Measurements from ENCODE around the gene GOLGA3. TPM values are rescaled to one million over a fixed set of nuclear protein-coding genes. Genes with fewer than 3 reads are reported as not detected.
"Not testable (repeated sequence)": the region's sequence is repeated elsewhere in the genome, so short reads cannot be mapped to it uniquely, and the experiment has no call there.

The GOLGA3 gene
- total and polyA plus RNA-seq, 2 donors from 2014 or later = 7.7 to 53.0 TPM

- no peak overlapping the region for H3K27ac ChIP-seq (ENCODE audit: low read depth in 2 of 2, low read length in 2 of 2)
- intact Hi-C loops (cut with DNase I) = no loop called here
- no peak overlapping the region for H3K9ac ChIP-seq (ENCODE audit: low read length in 3 of 3)
- FAIRE-seq (no peak), DNase-seq (no peak)
- TF ChIP-seq CTCF (IDR thresholded peaks at IDR 0.05; ENCODE audit: borderline replicate concordance, extremely low read depth, insufficient read depth) = no peak
- no peaks in the 10 kb centered on the region for H3K27me3 ChIP-seq (ENCODE audit: control insufficient read depth, insufficient read depth, low read length)
- no peak overlapping the region for H3K4me3 ChIP-seq (ENCODE audit: low read length in 3 of 3)
- H3K9me3 ChIP-seq (ENCODE audit: control insufficient read depth in 2 of 3, insufficient read depth in 1 of 3, low read length in 3 of 3) = no peaks in the 10 kb centered on the region
- peaks cover 6 to 26% (median 22%) of the 10 kb centered on the region in 3 donors for H3K36me3 ChIP-seq (ENCODE audit: control insufficient read depth in 2 of 3, insufficient read depth in 3 of 3, low read length in 3 of 3)
- H3K4me1 ChIP-seq (ENCODE audit: control insufficient read depth in 2 of 3, insufficient read depth in 2 of 3, low read depth in 1 of 3, low read length in 3 of 3) = no peaks in the 10 kb centered on the region
Measured at GRCh38 chr12:132866251-132866828, 37.7 kb upstream of the GOLGA3 start.

GRCh38 chr12:132861558-132861957 is 32.9 kb upstream of the GOLGA3 start:
- Histone ChIP-seq H3K4me1 (ENCODE audit: control insufficient read depth in 2 of 3, insufficient read depth in 2 of 3, low read depth in 1 of 3, low read length in 3 of 3) (no peaks in the 10 kb centered on the region), H3K27me3 (ENCODE audit: control insufficient read depth, insufficient read depth, low read length) (no peaks in the 10 kb centered on the region), H3K9ac (ENCODE audit: low read length in 3 of 3) (no peak overlapping the region), H3K27ac (ENCODE audit: low read depth in 2 of 2, low read length in 2 of 2) (no peak overlapping the region), H3K4me3 (ENCODE audit: low read length in 3 of 3) (no peak overlapping the region), H3K36me3 (ENCODE audit: control insufficient read depth in 2 of 3, insufficient read depth in 3 of 3, low read length in 3 of 3) (peaks cover 4 to 36% (median 25%) of the 10 kb centered on the region in 3 donors), H3K9me3 (ENCODE audit: control insufficient read depth in 2 of 3, insufficient read depth in 1 of 3, low read length in 3 of 3) (no peaks in the 10 kb centered on the region)
- no peak for FAIRE-seq
- intact Hi-C loops (cut with DNase I) = no loop called here
- DNase-seq = no peak
- no peak for TF ChIP-seq CTCF (IDR thresholded peaks at IDR 0.05; ENCODE audit: borderline replicate concordance, extremely low read depth, insufficient read depth)

- Histone ChIP-seq H3K4me3 (ENCODE audit: low read length in 3 of 3) (no peak overlapping the region), H3K27ac (ENCODE audit: low read depth in 2 of 2, low read length in 2 of 2) (no peak overlapping the region), H3K4me1 (ENCODE audit: control insufficient read depth in 2 of 3, insufficient read depth in 2 of 3, low read depth in 1 of 3, low read length in 3 of 3) (no peaks in the 10 kb centered on the region), H3K9me3 (ENCODE audit: control insufficient read depth in 2 of 3, insufficient read depth in 1 of 3, low read length in 3 of 3) (no peaks in the 10 kb centered on the region), H3K27me3 (ENCODE audit: control insufficient read depth, insufficient read depth, low read length) (no peaks in the 10 kb centered on the region), H3K36me3 (ENCODE audit: control insufficient read depth in 2 of 3, insufficient read depth in 3 of 3, low read length in 3 of 3) (peaks cover 4 to 34% (median 34%) of the 10 kb centered on the region in 3 donors), H3K9ac (ENCODE audit: low read length in 3 of 3) (no peak overlapping the region)
- DNase-seq (no peak), FAIRE-seq (no peak)
- intact Hi-C loops (cut with DNase I) = no loop called here
- TF ChIP-seq CTCF (IDR thresholded peaks at IDR 0.05; ENCODE audit: borderline replicate concordance, extremely low read depth, insufficient read depth) = no peak
Measured at GRCh38 chr12:132858718-132859266, 30.1 kb upstream of the GOLGA3 start.

GRCh38 chr12:132857019-132857418 is 28.4 kb upstream of the GOLGA3 start:
- H3K27me3 ChIP-seq (ENCODE audit: control insufficient read depth, insufficient read depth, low read length); H3K9me3 ChIP-seq (ENCODE audit: control insufficient read depth in 2 of 3, insufficient read depth in 1 of 3, low read length in 3 of 3); H3K9ac ChIP-seq (ENCODE audit: low read length in 3 of 3); H3K27ac ChIP-seq (ENCODE audit: low read depth in 2 of 2, low read length in 2 of 2); H3K4me3 ChIP-seq (ENCODE audit: low read length in 3 of 3); H3K4me1 ChIP-seq (ENCODE audit: control insufficient read depth in 2 of 3, insufficient read depth in 2 of 3, low read depth in 1 of 3, low read length in 3 of 3); intact Hi-C loops (cut with DNase I); FAIRE-seq; DNase-seq: not testable (repeated sequence)
- H3K36me3 ChIP-seq (ENCODE audit: control insufficient read depth in 2 of 3, insufficient read depth in 3 of 3, low read length in 3 of 3) = peaks cover 4 to 46% (median 43%) of the 10 kb centered on the region in 3 donors
